ENCODE results near the gene C19orf18.

C19orf18 gene

GRCh38 chr19:57961785-57962184 lies 12.5 kb downstream of the C19orf18 start:
- no peaks in the 10 kb centered on the region for H3K36me3 ChIP-seq (ENCODE audit: insufficient read depth, low read length)
- no peak overlapping the region for H3K27ac ChIP-seq
- no peak overlapping the region for H3K4me3 ChIP-seq
- H3K9ac ChIP-seq (ENCODE audit: insufficient read length) = no peak overlapping the region
- no peak for DNase-seq (ENCODE audit: low read depth, low spot score)
- TF ChIP-seq FOXP2 (optimal IDR thresholded peaks at IDR 0.05; ENCODE audit: control extremely low read depth, extremely low read length, insufficient read depth) (no peak), EZH2 (IDR thresholded peaks at IDR 0.05) (no peak)
- H3K9me3 ChIP-seq (ENCODE audit: low read depth, low read length) = no peaks in the 10 kb centered on the region

DNA sequence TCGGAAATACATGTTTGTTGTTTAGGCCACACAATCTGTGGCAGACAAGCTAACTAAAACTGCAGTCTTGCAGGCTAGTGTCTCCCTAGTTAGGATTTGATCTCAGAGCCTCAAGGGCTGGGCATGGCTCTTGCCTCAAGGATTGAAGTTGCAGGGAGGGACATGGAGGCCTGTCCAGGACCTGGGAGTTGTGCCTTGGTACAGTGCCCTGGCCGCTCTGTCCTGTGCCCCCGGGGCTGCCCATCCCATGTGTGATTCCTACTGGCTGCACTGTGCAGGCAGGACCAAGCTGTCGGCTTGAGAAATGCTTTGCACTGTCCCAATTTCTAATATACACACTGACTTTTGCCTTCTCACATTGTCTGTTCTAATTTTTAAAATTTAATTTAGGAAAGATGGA lies 19.3 kb downstream of the C19orf18 start:
- no peak overlapping the region for H3K9ac ChIP-seq (ENCODE audit: insufficient read length)
- H3K36me3 ChIP-seq (ENCODE audit: insufficient read depth, low read length) = no peaks in the 10 kb centered on the region
- H3K4me3 ChIP-seq = no peak overlapping the region
- no peak overlapping the region for H3K27ac ChIP-seq
- DNase-seq (ENCODE audit: low read depth, low spot score) = no peak
- no peak for TF ChIP-seq POLR2AphosphoS5 (IDR thresholded peaks at IDR 0.05; ENCODE audit: borderline replicate concordance, low read depth, low read length)
- no peak for TF ChIP-seq EZH2 (IDR thresholded peaks at IDR 0.05)
- TF ChIP-seq FOXP2 (optimal IDR thresholded peaks at IDR 0.05; ENCODE audit: control extremely low read depth, extremely low read length, insufficient read depth) = no peak
- no peaks in the 10 kb centered on the region for H3K9me3 ChIP-seq (ENCODE audit: low read depth, low read length)

DNA sequence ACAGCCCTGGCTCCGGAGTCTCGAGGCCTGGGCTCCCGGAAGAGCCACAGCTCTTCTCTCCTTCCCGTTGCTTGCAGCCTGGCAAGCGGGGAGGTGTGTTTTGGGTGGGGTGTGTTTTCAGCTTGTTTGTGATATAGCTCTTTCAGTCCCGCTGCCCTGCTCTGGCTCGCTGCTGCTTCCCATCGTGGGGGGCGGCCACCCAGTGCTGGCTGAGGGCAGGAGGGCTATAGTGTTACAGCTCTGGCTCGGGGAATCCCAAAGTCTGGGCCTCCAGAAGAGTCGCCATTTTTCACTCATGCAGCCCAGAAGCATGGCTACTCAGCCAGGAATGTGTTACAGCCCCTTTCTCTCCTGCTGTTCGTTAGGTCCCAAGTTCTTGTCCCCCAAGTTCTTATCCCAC lies 24.6 kb downstream of the C19orf18 start:
- no peaks in the 10 kb centered on the region; the same call in 1 of the 2 replicates for H3K36me3 ChIP-seq (ENCODE audit: insufficient read depth, low read length)
- peaks cover 7% of the 10 kb centered on the region; the same call in 1 of the 2 replicates for H3K9me3 ChIP-seq (ENCODE audit: low read depth, low read length)
- no peak overlapping the region for H3K9ac ChIP-seq (ENCODE audit: insufficient read length)
- no peak for DNase-seq (ENCODE audit: low read depth, low spot score)
- no peak overlapping the region for H3K27ac ChIP-seq
- no peak overlapping the region for H3K4me3 ChIP-seq
- TF ChIP-seq FOXP2 (optimal IDR thresholded peaks at IDR 0.05; ENCODE audit: control extremely low read depth, extremely low read length, insufficient read depth) (no peak), POLR2AphosphoS5 (IDR thresholded peaks at IDR 0.05; ENCODE audit: borderline replicate concordance, low read depth, low read length) (no peak), EZH2 (IDR thresholded peaks at IDR 0.05) (no peak)

- TF ChIP-seq EZH2 (IDR thresholded peaks at IDR 0.05) (no peak), POLR2AphosphoS5 (IDR thresholded peaks at IDR 0.05; ENCODE audit: borderline replicate concordance, low read depth, low read length) (no peak)
- H3K36me3 ChIP-seq (ENCODE audit: insufficient read depth, low read length) = no peaks in the 10 kb centered on the region; the same call in 1 of the 2 replicates
- no peak overlapping the region for H3K9ac ChIP-seq (ENCODE audit: insufficient read length)
- DNase-seq (ENCODE audit: low read depth, low spot score) = no peak
- no peak overlapping the region for H3K4me3 ChIP-seq
- H3K27ac ChIP-seq = no peak overlapping the region
- peaks cover 7% of the 10 kb centered on the region; the same call in 1 of the 2 replicates for H3K9me3 ChIP-seq (ENCODE audit: low read depth, low read length)
These were observed 25.0 kb downstream of the C19orf18 start for GRCh38 chr19:57949296-57949695.

GRCh38 chr19:57947419-57948134 lies 26.8 kb downstream of the C19orf18 start, which contains the start of gene ZNF256:
ZNF256 (minus strand) TSS chr19:57947706; CDS start chr19:57947474, 232 bp downstream.
- DNase-seq (ENCODE audit: low read depth, low spot score) = peak; percentile 74
- TF ChIP-seq POLR2AphosphoS5 (IDR thresholded peaks at IDR 0.05; ENCODE audit: borderline replicate concordance, low read depth, low read length) (peak; percentile 59), FOXP2 (optimal IDR thresholded peaks at IDR 0.05; ENCODE audit: control extremely low read depth, extremely low read length, insufficient read depth) (no peak), EZH2 (IDR thresholded peaks at IDR 0.05) (no peak)
- peak within 1 kb of the TSS; percentile 90 for H3K9ac ChIP-seq (ENCODE audit: insufficient read length)
- peaks cover 17% of the 10 kb centered on the region for H3K36me3 ChIP-seq (ENCODE audit: insufficient read depth, low read length)
- H3K9me3 ChIP-seq (ENCODE audit: low read depth, low read length) = peaks cover 11% of the 10 kb centered on the region
- H3K4me3 ChIP-seq = peak within 1 kb of the TSS; percentile 85
- H3K27ac ChIP-seq = peak within 1 kb of the TSS; percentile 33; the same call in 1 of the 2 replicates

- H3K4me3 ChIP-seq = peak overlapping the region; percentile 85
- H3K27ac ChIP-seq = 0 out of 2 replicates have a peak overlapping the region, but pooled peaks have one; percentile 33
- H3K36me3 ChIP-seq (ENCODE audit: insufficient read depth, low read length) = peaks cover 22% of the 10 kb centered on the region
- peaks cover 16% of the 10 kb centered on the region for H3K9me3 ChIP-seq (ENCODE audit: low read depth, low read length)
- peak overlapping the region; percentile 90 for H3K9ac ChIP-seq (ENCODE audit: insufficient read length)
- DNase-seq (ENCODE audit: low read depth, low spot score) = no peak
- TF ChIP-seq EZH2 (IDR thresholded peaks at IDR 0.05) (no peak), POLR2AphosphoS5 (IDR thresholded peaks at IDR 0.05; ENCODE audit: borderline replicate concordance, low read depth, low read length) (no peak), FOXP2 (optimal IDR thresholded peaks at IDR 0.05; ENCODE audit: control extremely low read depth, extremely low read length, insufficient read depth) (no peak)
These were observed 27.3 kb downstream of the C19orf18 start for GRCh38 chr19:57947088-57947418.

GRCh38 chr19:57946316-57946715 lies 28.0 kb downstream of the C19orf18 start:
- Histone ChIP-seq H3K9ac (ENCODE audit: insufficient read length) (no peak overlapping the region), H3K27ac (no peak overlapping the region), H3K36me3 (ENCODE audit: insufficient read depth, low read length) (peaks cover 29% of the 10 kb centered on the region), H3K9me3 (ENCODE audit: low read depth, low read length) (peaks cover 22% of the 10 kb centered on the region), H3K4me3 (peak overlapping the region; percentile 85)
- no peak for DNase-seq (ENCODE audit: low read depth, low spot score)
- TF ChIP-seq FOXP2 (optimal IDR thresholded peaks at IDR 0.05; ENCODE audit: control extremely low read depth, extremely low read length, insufficient read depth) (no peak), POLR2AphosphoS5 (IDR thresholded peaks at IDR 0.05; ENCODE audit: borderline replicate concordance, low read depth, low read length) (no peak), EZH2 (IDR thresholded peaks at IDR 0.05) (no peak)

DNA sequence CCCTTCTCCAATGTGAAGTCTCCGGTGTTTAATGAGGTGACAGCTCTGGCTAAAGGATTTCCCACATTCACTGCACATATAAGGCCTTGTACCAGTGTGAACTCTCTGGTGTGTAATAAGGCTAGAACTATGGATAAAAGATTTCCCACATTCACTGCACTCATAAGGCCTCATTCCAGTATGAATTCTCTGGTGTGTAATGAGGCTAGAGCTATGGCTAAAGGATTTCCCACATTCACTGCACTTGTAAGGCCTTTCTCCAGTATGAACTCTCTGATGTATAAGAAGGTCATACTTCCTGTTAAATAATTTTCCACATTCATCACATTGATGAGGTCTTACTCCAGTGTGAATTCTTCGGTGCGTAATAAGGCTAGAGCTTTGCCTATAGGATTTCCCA lies 32.7 kb downstream of the C19orf18 start:
- Histone ChIP-seq H3K27ac (no peak overlapping the region), H3K4me3 (no peak overlapping the region), H3K9ac (ENCODE audit: insufficient read length) (no peak overlapping the region), H3K9me3 (ENCODE audit: low read depth, low read length) (peaks cover 20% of the 10 kb centered on the region), H3K36me3 (ENCODE audit: insufficient read depth, low read length) (peaks cover 45% of the 10 kb centered on the region)
- TF ChIP-seq POLR2AphosphoS5 (IDR thresholded peaks at IDR 0.05; ENCODE audit: borderline replicate concordance, low read depth, low read length) = no peak
- no peak for TF ChIP-seq EZH2 (IDR thresholded peaks at IDR 0.05)
- TF ChIP-seq FOXP2 (optimal IDR thresholded peaks at IDR 0.05; ENCODE audit: control extremely low read depth, extremely low read length, insufficient read depth) = no peak
- DNase-seq (ENCODE audit: low read depth, low spot score) = no peak

DNA sequence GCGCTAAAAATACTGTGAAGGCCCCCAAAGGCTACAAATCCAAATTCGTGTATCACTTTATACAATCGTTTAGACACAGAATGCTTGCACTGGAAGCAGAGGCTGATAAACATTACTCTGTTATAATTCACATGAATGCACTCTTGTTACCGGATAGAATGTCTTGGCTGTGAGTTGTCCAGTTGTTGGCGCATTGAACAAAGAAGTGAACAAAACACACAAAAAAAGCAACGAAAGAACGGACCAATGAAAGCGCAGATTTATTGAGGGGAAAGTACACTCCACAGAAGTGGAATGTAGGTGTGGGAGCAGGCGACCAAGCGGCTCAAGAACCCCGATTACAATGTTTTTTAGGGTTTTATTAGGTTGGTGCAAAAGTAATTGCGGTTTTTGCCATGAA lies 38.6 kb downstream of the C19orf18 start:
- H3K36me3 ChIP-seq (ENCODE audit: insufficient read depth, low read length) = peaks cover 10% of the 10 kb centered on the region
- DNase-seq (ENCODE audit: low read depth, low spot score) = no peak
- no peaks in the 10 kb centered on the region; the same call in 1 of the 2 replicates for H3K9me3 ChIP-seq (ENCODE audit: low read depth, low read length)
- no peak overlapping the region for H3K9ac ChIP-seq (ENCODE audit: insufficient read length)
- H3K4me3 ChIP-seq = no peak overlapping the region
- TF ChIP-seq POLR2AphosphoS5 (IDR thresholded peaks at IDR 0.05; ENCODE audit: borderline replicate concordance, low read depth, low read length) (no peak), EZH2 (IDR thresholded peaks at IDR 0.05) (no peak), FOXP2 (optimal IDR thresholded peaks at IDR 0.05; ENCODE audit: control extremely low read depth, extremely low read length, insufficient read depth) (no peak)
- no peak overlapping the region for H3K27ac ChIP-seq
